WTC11 (cell line): Measurements from ENCODE around the gene ATP6V1A. TPM values are rescaled to one million over a fixed set of nuclear protein-coding genes. Genes with fewer than 3 reads are reported as not detected.
A peak's percentile ranks its signal among the peaks of the same experiment; 100 is the strongest.
"Not testable (repeated sequence)": the region's sequence is repeated elsewhere in the genome, so short reads cannot be mapped to it uniquely, and the experiment has no call there.

Experiments
- ATAC-seq: fragments of 200-7000 bp; cut with Tn5 transposase; 2 replicates; pipeline ENCODE4 v1.10.0; 2021; ENCODE audit warnings: mild to moderate bottlenecking, moderate library complexity
- CTCF ChIA-PET: fragments of 300-600 bp; sonication (Branson Sonifier 250); formaldehyde crosslinking; loops from one replicate; lab custom pipeline; 2021; ENCODE audit warnings: antibody characterized with exemption; lab: Charles Lee
- POLR2A ChIA-PET: fragments of 350-600 bp; sonication (Branson Sonifier 250); formaldehyde crosslinking; loops from one replicate; lab custom pipeline; 2021; ENCODE audit warnings: antibody characterized with exemption; lab: Charles Lee
- DNase-seq: peaks from one replicate; pipeline ENCODE4 v3.0.0; 2021; ENCODE audit warnings: low spot score
- H3K27ac Mint-ChIP-seq: 2 replicates; pipeline ENCODE4 v1.8.0; 2021; ENCODE audit warnings: mixed read lengths
- H3K27me3 Mint-ChIP-seq: 2 replicates; pipeline ENCODE4 v1.8.0; 2021; ENCODE audit warnings: low read depth, mild to moderate bottlenecking, moderate library complexity, mixed read lengths
- H3K36me3 Mint-ChIP-seq: 2 replicates; pipeline ENCODE4 v1.8.0; 2021; ENCODE audit warnings: mixed read lengths
- H3K4me1 Mint-ChIP-seq: 2 replicates; pipeline ENCODE4 v1.8.0; 2022; ENCODE audit warnings: mixed read lengths
- H3K4me3 Mint-ChIP-seq: 2 replicates; pipeline ENCODE4 v1.8.0; 2021; ENCODE audit warnings: mild to moderate bottlenecking, moderate library complexity, mixed read lengths
- H3K9me3 Mint-ChIP-seq: 2 replicates; pipeline ENCODE4 v1.8.0; 2021; ENCODE audit warnings: mixed read lengths
- AFF4 ChIP-seq: sonication (generic); formaldehyde crosslinking; IDR thresholded peaks from 2 replicates; pipeline ENCODE4 v1.8.1; 2023; ENCODE audit warnings: mild to moderate bottlenecking, missing genetic modification reagents, borderline replicate concordance
- ARID4B ChIP-seq: sonication (generic); formaldehyde crosslinking; IDR thresholded peaks from 2 replicates; pipeline ENCODE4 v1.8.0; 2023; ENCODE audit warnings: missing genetic modification reagents, mild to moderate bottlenecking, borderline replicate concordance
- ATF1 ChIP-seq: sonication (generic); formaldehyde crosslinking; IDR thresholded peaks from 2 replicates; pipeline ENCODE4 v1.8.1; 2023; ENCODE audit warnings: mild to moderate bottlenecking, moderate library complexity, missing genetic modification reagents
- ATF2 ChIP-seq: sonication (generic); formaldehyde crosslinking; IDR thresholded peaks from 2 replicates; pipeline ENCODE4 v1.8.1; 2022; ENCODE audit warnings: low read depth, missing genetic modification reagents, borderline replicate concordance
- ATF3 ChIP-seq: sonication (generic); formaldehyde crosslinking; conservative IDR thresholded peaks from 2 replicates; pipeline ENCODE4 v1.8.1; 2022; ENCODE audit warnings: mild to moderate bottlenecking, missing genetic modification reagents
- ERG ChIP-seq: fragments of 250-450 bp; sonication (Bioruptor Pico); IDR thresholded peaks from 2 replicates; pipeline ENCODE4 v1.8.0; 2021; ENCODE audit warnings: mild to moderate bottlenecking
- FOXP4 ChIP-seq: sonication (generic); formaldehyde crosslinking; IDR thresholded peaks from 2 replicates; pipeline ENCODE4 v1.8.0; 2022; ENCODE audit warnings: mild to moderate bottlenecking, missing genetic modification reagents
- HMGA2 ChIP-seq: fragments of 250-450 bp; sonication (Bioruptor Pico); IDR thresholded peaks from 2 replicates; pipeline ENCODE4 v1.4.0; 2021; ENCODE audit warnings: mild to moderate bottlenecking, moderate library complexity
- ZNF121 ChIP-seq: sonication (generic); formaldehyde crosslinking; IDR thresholded peaks from 2 replicates; pipeline ENCODE4 v1.8.0; 2023; ENCODE audit warnings: missing genetic modification reagents
- ZNF138 ChIP-seq: sonication (generic); formaldehyde crosslinking; conservative IDR thresholded peaks from 2 replicates; pipeline ENCODE4 v1.8.1; 2022; ENCODE audit warnings: mild to moderate bottlenecking, moderate library complexity, missing genetic modification reagents
- ZNF232 ChIP-seq: sonication (generic); formaldehyde crosslinking; IDR thresholded peaks from 2 replicates; pipeline ENCODE4 v1.8.0; 2022; ENCODE audit warnings: mild to moderate bottlenecking, missing genetic modification reagents
- total RNA-seq: library from RNA; stranded (reverse); gene quantifications from 3 replicates; pipeline ENCODE4 v1.2.3, GENCODE V29; 2021

ATP6V1A gene
- total RNA-seq, 1 experiment from 2014 or later, result 90.7 TPM

- no peak for TF ChIP-seq ZNF121 (CRISPR knock-in tag)
- no peak for TF ChIP-seq ATF1 (CRISPR knock-in tag)
- no peak for TF ChIP-seq ERG (CRISPR knock-in tag)
Measured at GRCh38 chr3:113847664-113848461, 101.0 kb downstream of the ATP6V1A start (continued).

GRCh38 chr3:113849071-113849470 is 102.2 kb downstream of the ATP6V1A start:
- H3K9me3 Mint-ChIP-seq, H3K4me1 Mint-ChIP-seq, H3K27ac Mint-ChIP-seq, DNase-seq: not testable (repeated sequence)
- peak; percentile 20; the same call in 1 of the 2 replicates for TF ChIP-seq HMGA2 (CRISPR knock-in tag)
- TF ChIP-seq, all 79 proteins: peak for 1; not testable (repeated sequence) for 78
- ATAC-seq, CTCF ChIA-PET, POLR2A ChIA-PET, H3K36me3 Mint-ChIP-seq, H3K4me3 Mint-ChIP-seq, H3K27me3 Mint-ChIP-seq: not testable (repeated sequence)

- H3K4me3 Mint-ChIP-seq, H3K36me3 Mint-ChIP-seq, CTCF ChIA-PET, H3K27ac Mint-ChIP-seq, POLR2A ChIA-PET, DNase-seq, H3K4me1 Mint-ChIP-seq, H3K27me3 Mint-ChIP-seq, ATAC-seq, H3K9me3 Mint-ChIP-seq: not testable (repeated sequence)
Measured at GRCh38 chr3:113849841-113850240, 103.0 kb downstream of the ATP6V1A start.

GRCh38 chr3:113850391-113850790 is 103.6 kb downstream of the ATP6V1A start:
- H3K4me3 Mint-ChIP-seq, H3K27me3 Mint-ChIP-seq, H3K27ac Mint-ChIP-seq, ATAC-seq, DNase-seq, H3K9me3 Mint-ChIP-seq, POLR2A ChIA-PET, CTCF ChIA-PET, H3K4me1 Mint-ChIP-seq, H3K36me3 Mint-ChIP-seq: not testable (repeated sequence)

GRCh38 chr3:113852506-113852905 is 105.7 kb downstream of the ATP6V1A start:
- POLR2A ChIA-PET, result no interaction called here
- H3K27ac Mint-ChIP-seq, result no peak overlapping the region
- no peaks in the 10 kb centered on the region for H3K4me1 Mint-ChIP-seq
- TF ChIP-seq ZNF232 (CRISPR knock-in tag) (no peak), ZNF121 (CRISPR knock-in tag) (no peak), AFF4 (CRISPR knock-in tag) (no peak), ZNF138 (CRISPR knock-in tag) (no peak), FOXP4 (CRISPR knock-in tag) (no peak), ATF3 (no peak), ATF2 (CRISPR knock-in tag) (no peak), ARID4B (CRISPR knock-in tag) (no peak)
- no peaks in the 10 kb centered on the region for H3K27me3 Mint-ChIP-seq
- H3K36me3 Mint-ChIP-seq, result peaks cover 4% of the 10 kb centered on the region; the same call in 1 of the 2 replicates
- DNase-seq, result no peak
- no peak overlapping the region for H3K4me3 Mint-ChIP-seq
- ATAC-seq, result no peak
- CTCF ChIA-PET, result no interaction called here
- H3K9me3 Mint-ChIP-seq, result peaks cover 4% of the 10 kb centered on the region
